Measurements from ENCODE around the gene ZNF385D. TPM values are rescaled to one million over a fixed set of nuclear protein-coding genes. Genes with fewer than 3 reads are reported as not detected.

Gene ZNF385D
- total RNA-seq, 4 donors from 2014 or later = 2.7 to 41.4 (median 8.8) TPM

DNA sequence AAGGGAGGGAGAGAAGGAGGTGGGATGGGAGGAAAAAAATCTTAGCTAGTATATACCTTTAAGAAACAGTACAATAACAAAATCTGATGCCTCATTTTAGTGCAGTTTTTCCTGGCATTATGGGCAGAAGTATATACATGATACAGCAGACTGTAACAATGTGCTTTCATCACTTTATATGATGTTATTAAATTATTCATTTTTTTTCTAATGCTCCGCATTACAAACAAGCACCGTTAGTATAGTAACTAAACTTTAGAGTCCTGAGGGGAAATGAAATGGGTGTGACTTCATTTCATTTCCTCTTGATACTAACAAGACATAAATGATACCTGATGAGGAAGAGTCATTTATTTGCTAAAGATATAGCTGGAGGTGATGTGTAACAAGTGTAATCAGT lies 325.3 kb downstream of the ZNF385D start:
- TF ChIP-seq, protein P1, sequence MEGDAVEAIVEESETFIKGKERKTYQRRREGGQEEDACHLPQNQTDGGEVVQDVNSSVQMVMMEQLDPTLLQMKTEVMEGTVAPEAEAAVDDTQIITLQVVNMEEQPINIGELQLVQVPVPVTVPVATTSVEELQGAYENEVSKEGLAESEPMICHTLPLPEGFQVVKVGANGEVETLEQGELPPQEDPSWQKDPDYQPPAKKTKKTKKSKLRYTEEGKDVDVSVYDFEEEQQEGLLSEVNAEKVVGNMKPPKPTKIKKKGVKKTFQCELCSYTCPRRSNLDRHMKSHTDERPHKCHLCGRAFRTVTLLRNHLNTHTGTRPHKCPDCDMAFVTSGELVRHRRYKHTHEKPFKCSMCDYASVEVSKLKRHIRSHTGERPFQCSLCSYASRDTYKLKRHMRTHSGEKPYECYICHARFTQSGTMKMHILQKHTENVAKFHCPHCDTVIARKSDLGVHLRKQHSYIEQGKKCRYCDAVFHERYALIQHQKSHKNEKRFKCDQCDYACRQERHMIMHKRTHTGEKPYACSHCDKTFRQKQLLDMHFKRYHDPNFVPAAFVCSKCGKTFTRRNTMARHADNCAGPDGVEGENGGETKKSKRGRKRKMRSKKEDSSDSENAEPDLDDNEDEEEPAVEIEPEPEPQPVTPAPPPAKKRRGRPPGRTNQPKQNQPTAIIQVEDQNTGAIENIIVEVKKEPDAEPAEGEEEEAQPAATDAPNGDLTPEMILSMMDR (IDR thresholded peaks at IDR 0.05) = no peak
- DNase-seq (ENCODE audit: low spot score) (no peak), ATAC-seq (ENCODE audit: low FRiP score) (no peak)

DNA sequence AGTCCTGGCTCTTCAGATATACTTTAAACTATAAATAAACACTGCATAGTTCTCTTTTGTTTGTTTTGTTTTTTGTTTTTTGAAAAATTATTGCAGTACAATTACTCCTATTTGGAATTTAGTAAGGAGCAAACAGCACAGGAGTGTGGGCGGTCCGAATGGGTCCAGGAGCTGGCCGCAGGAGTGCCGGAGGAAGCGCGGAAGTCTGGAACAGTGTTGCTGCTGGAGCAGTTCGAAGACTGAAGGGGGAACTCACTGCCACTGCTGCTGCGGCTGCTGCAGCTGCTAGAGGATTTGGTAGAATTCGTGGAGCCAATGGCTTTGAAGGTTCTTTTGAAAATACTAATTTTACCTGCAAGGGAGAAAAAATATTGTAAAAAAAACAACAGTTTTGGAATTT lies 329.9 kb downstream of the ZNF385D start:
- TF ChIP-seq, protein P1 (IDR thresholded peaks at IDR 0.05) = no peak
- no peak for DNase-seq (ENCODE audit: low spot score)
- no peak for ATAC-seq (ENCODE audit: low FRiP score)

DNA sequence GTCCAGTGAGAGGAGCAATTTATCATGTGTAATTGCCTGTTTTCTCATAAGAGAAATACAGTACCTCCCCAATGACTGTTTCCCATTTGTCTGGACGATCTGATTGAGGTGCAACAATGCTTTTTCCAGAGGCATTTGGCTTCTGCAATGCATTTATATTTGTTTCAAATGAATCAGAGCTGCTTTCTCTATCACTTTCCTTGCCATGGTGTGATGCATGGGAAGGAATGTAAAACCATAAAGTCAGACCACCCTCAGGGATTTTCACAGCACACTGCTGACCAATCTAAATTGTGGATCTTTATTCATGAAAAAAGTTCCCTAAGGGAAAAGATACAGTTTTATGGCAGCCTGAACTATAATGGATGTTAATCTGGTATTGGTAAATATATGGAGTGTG lies 333.0 kb downstream of the ZNF385D start:
- no peak for ATAC-seq (ENCODE audit: low FRiP score)
- DNase-seq (ENCODE audit: low spot score) = no peak
- TF ChIP-seq, protein P1 (IDR thresholded peaks at IDR 0.05) = no peak

DNA sequence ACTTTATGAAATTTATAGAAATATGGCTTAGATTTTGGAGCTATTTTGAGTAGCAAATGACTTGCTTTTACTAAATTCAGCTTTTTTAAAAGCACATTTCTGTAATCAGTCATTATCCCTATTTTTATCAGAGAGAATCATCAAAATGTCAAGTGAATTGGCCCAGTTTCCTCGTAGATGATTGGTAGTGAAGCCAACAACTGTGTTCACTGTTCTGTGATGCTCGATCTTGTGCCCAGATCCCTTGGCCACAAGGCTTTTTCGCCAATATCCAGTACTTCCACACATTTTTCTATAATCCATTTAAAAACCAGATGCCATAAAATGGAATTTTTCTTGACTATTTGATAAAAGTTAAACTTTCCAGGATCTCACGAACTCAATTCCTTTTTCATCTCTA lies 336.5 kb downstream of the ZNF385D start:
- TF ChIP-seq, protein P1 (IDR thresholded peaks at IDR 0.05) = no peak

DNA sequence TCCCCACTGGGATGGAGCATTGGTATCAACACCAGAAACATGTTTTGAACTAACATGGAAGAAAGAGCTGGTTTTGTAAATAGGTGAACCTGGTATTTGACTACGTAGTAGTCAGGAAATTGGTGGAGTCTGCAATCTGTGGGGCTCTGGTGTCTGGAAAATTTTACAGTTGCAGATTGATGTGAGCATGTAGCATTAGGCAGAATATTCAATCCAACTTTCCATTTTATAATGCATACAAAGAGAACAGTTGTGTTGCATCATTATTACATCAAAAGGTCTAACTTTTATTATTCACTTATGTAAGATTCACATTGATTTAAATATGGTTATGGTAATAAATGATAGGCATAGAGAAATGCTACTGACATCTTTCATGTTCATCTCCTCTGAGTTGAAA lies 340.0 kb downstream of the ZNF385D start:
- DNase-seq (ENCODE audit: low spot score) = no peak
- TF ChIP-seq, protein P1 (IDR thresholded peaks at IDR 0.05) = no peak

More for the DNA sequence above, 336.5 kb downstream of the ZNF385D start:
- DNase-seq (ENCODE audit: low spot score) (no peak), ATAC-seq (ENCODE audit: low FRiP score) (no peak)

DNA sequence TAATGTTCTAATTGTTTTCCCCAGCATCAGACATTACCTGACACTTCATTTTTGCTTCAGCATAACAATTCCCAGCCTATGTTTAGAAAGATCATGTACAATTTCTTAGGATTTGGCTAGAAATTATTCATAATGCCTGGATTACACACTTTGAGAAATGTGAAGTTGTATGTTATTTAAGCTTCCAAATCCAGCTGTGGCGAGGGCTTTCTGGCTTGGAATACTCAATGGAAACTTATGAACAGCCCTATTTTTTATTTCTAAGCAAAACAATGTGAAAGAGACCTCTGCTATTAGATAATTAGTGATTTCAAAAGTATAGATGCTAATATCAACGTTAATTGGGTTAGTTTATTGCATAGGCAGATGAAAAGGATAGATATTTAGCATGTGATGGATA lies 341.6 kb downstream of the ZNF385D start:
- no peak for DNase-seq (ENCODE audit: low spot score)
- TF ChIP-seq, protein P1 (IDR thresholded peaks at IDR 0.05) = no peak
- ATAC-seq (ENCODE audit: low FRiP score) = no peak

More for the DNA sequence above, 340.0 kb downstream of the ZNF385D start:
- no peak for ATAC-seq (ENCODE audit: low FRiP score)

DNA sequence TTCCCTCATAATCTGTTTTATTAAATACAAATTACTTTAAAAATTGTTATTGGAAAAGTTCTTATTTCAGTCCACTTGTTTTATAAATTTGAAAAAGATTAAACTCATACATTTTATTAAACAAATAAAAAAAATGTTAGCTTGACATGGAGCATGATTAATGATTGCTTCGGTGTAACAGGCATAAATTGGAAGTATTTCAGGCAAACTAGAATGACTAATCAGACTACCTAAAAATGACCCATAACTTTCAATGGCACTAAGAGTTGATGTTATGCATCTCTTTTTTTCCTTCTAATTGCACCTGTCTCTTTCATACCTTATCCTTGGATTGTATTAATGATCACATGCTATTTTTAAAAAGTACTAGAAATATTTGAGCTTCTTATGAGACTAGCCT lies 343.3 kb downstream of the ZNF385D start:
- DNase-seq (ENCODE audit: low spot score) = no peak
- TF ChIP-seq, protein P1 (IDR thresholded peaks at IDR 0.05) = no peak
- no peak for ATAC-seq (ENCODE audit: low FRiP score)

All from omental fat pad (tissue), 4 donors.